ENCODE measurements around the gene OLFML1.

GRCh38 chr11:7449211-7449840 is 36.0 kb upstream of the OLFML1 start:
- TF ChIP-seq CTCF (IDR thresholded peaks at IDR 0.05): no peak
- TF ChIP-seq ERG (CRISPR knock-in tag; IDR thresholded peaks at IDR 0.05): no peak
- no peak for TF ChIP-seq CREM (CRISPR knock-in tag; IDR thresholded peaks at IDR 0.05)
- TF ChIP-seq ZNF232 (CRISPR knock-in tag; IDR thresholded peaks at IDR 0.05): no peak
- TF ChIP-seq, protein P1, sequence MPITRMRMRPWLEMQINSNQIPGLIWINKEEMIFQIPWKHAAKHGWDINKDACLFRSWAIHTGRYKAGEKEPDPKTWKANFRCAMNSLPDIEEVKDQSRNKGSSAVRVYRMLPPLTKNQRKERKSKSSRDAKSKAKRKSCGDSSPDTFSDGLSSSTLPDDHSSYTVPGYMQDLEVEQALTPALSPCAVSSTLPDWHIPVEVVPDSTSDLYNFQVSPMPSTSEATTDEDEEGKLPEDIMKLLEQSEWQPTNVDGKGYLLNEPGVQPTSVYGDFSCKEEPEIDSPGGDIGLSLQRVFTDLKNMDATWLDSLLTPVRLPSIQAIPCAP (CRISPR knock-in tag; IDR thresholded peaks at IDR 0.05): no peak
- TF ChIP-seq, protein P2, sequence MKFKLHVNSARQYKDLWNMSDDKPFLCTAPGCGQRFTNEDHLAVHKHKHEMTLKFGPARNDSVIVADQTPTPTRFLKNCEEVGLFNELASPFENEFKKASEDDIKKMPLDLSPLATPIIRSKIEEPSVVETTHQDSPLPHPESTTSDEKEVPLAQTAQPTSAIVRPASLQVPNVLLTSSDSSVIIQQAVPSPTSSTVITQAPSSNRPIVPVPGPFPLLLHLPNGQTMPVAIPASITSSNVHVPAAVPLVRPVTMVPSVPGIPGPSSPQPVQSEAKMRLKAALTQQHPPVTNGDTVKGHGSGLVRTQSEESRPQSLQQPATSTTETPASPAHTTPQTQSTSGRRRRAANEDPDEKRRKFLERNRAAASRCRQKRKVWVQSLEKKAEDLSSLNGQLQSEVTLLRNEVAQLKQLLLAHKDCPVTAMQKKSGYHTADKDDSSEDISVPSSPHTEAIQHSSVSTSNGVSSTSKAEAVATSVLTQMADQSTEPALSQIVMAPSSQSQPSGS (CRISPR knock-in tag; IDR thresholded peaks at IDR 0.05; ENCODE audit: borderline replicate concordance, low read depth): no peak
- no peak for TF ChIP-seq ATF3 (CRISPR knock-in tag; conservative IDR thresholded peaks at IDR 0.05)
- no peak for TF ChIP-seq IRF2 (CRISPR knock-in tag; IDR thresholded peaks at IDR 0.05; ENCODE audit: borderline replicate concordance, low read depth)
